GM12873 (cell line): ENCODE results near the gene SLC45A1.

Source experiments
- CTCF ChIP-seq: IDR thresholded peaks from 2 replicates; pipeline ENCODE4 v1.5.1; 2012; ENCODE audit warnings: low read depth, mild to moderate bottlenecking, moderate library complexity, low read length, control low read depth; ENCODE audit not compliant: insufficient read depth; ENCODE audit errors: missing control alignments

SLC45A1 gene

GRCh38 chr1:8330271-8331125 lies 12.6 kb downstream of the SLC45A1 start:
- TF ChIP-seq CTCF = no peak

- no peak for TF ChIP-seq CTCF
These were observed 14.9 kb downstream of the SLC45A1 start for GRCh38 chr1:8332806-8333205.

GRCh38 chr1:8333246-8333987 lies 15.5 kb downstream of the SLC45A1 start:
- no peak for TF ChIP-seq CTCF

- no peak for TF ChIP-seq CTCF
These were observed 16.4 kb downstream of the SLC45A1 start for GRCh38 chr1:8334106-8334851.

- TF ChIP-seq CTCF = no peak
These were observed 17.3 kb downstream of the SLC45A1 start for GRCh38 chr1:8335246-8335645.

GRCh38 chr1:8337776-8338525 lies 20.0 kb downstream of the SLC45A1 start:
- TF ChIP-seq CTCF = no peak
